ENCODE measurements around the gene METTL9.
"Not testable (repeated sequence)": the region's sequence is repeated elsewhere in the genome, so short reads cannot be mapped to it uniquely, and the experiment has no call there.

DNA sequence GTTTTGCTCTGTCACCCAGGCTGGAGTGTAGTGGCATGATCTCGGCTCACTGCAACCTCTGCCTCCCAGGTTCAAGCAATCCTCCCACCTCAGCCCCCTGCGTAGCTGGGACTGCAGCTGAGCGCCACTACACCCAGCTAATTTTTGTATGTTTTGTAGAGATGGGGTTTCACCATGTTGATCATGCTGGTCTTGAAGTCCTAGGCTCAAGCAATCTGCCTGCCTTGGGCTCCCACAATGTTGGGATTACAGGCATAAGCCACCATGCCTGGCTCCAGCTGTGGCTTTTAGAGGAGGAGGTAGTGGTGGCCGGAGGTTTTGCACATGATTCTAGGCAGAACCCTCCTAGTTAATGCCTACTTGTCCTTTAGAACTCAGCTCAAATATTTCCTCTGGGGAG lies 31.9 kb upstream of the METTL9 start:
- TF ChIP-seq, protein P1, sequence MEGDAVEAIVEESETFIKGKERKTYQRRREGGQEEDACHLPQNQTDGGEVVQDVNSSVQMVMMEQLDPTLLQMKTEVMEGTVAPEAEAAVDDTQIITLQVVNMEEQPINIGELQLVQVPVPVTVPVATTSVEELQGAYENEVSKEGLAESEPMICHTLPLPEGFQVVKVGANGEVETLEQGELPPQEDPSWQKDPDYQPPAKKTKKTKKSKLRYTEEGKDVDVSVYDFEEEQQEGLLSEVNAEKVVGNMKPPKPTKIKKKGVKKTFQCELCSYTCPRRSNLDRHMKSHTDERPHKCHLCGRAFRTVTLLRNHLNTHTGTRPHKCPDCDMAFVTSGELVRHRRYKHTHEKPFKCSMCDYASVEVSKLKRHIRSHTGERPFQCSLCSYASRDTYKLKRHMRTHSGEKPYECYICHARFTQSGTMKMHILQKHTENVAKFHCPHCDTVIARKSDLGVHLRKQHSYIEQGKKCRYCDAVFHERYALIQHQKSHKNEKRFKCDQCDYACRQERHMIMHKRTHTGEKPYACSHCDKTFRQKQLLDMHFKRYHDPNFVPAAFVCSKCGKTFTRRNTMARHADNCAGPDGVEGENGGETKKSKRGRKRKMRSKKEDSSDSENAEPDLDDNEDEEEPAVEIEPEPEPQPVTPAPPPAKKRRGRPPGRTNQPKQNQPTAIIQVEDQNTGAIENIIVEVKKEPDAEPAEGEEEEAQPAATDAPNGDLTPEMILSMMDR (conservative IDR thresholded peaks at IDR 0.05) = not testable (repeated sequence)
- TF ChIP-seq ZFX (IDR thresholded peaks at IDR 0.05) = not testable (repeated sequence)
